Measurements from ENCODE around the gene HNF4A.

Gene HNF4A

DNA sequence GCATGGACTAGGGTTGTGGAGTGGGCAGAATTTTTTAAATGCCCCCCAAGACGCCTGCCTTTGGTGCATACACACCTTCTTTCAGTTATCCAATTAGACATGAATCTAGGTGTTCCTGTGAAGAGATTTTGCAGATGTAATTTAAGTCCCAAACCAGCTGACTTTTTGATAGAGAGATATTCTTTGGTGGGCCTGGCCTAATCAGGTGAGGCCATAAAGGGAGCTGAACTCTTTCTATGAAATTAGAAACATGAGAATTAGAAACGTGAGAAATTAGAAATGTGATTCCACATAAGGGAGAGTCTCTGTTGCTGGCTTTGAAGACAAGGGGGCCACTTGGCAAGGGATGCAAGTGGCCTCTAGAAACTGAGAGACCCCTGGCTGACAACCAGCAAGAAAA, 83.8 kb downstream of the HNF4A start:
- no peaks in the 10 kb centered on the region for H3K36me3 Mint-ChIP-seq (ENCODE audit: low read depth)
- H3K4me3 Mint-ChIP-seq, result no peak overlapping the region
- no peak overlapping the region for H3K27ac Mint-ChIP-seq
- H3K9me3 Mint-ChIP-seq, result no peaks in the 10 kb centered on the region
- DNase-seq, result no peak
- H3K4me1 Mint-ChIP-seq (ENCODE audit: low read depth), result no peaks in the 10 kb centered on the region
- peaks cover 4% of the 10 kb centered on the region for H3K27me3 Mint-ChIP-seq

DNA sequence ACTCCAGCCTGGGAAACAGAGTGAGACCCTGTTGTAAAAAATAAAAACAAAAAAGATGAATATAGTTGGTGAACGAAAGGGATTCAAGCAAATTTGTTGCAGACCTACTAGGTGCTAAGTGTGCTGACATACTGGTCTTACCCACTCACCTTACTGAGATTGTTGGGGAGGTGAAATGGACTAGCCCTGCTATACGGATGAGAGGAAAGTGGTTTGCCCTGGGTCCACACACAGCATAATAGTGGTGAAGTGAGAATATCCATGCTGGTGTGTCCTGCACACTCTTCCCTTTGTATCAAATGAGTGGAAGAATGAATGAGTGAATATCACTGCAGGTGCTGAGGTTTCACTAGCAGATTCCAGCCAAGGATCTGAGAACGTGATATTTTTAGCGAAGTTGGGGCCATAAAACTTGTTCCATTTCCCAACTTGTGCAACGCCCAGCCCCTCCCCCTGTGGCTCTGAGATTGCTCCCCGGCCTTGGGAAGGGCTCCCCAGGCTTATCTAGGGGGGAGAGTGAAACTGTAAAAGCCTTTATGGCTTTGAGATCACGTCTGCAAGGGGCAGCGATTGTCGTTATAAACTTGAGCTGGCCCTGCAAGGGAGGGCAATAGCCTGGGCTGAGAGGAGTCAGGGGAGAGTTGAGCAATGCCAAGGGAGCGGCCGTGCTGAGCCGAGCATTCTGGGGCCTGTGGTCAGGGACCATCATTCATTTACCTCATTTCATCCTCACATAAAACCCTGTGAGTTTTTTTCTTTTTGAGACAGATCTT, 87.0 kb downstream of the HNF4A start:
- Mint-ChIP-seq H3K27ac (no peak overlapping the region), H3K27me3 (peaks cover 4% of the 10 kb centered on the region), H3K4me1 (ENCODE audit: low read depth) (no peaks in the 10 kb centered on the region), H3K36me3 (ENCODE audit: low read depth) (no peaks in the 10 kb centered on the region), H3K9me3 (no peaks in the 10 kb centered on the region), H3K4me3 (no peak overlapping the region)
- DNase-seq, result no peak

DNA sequence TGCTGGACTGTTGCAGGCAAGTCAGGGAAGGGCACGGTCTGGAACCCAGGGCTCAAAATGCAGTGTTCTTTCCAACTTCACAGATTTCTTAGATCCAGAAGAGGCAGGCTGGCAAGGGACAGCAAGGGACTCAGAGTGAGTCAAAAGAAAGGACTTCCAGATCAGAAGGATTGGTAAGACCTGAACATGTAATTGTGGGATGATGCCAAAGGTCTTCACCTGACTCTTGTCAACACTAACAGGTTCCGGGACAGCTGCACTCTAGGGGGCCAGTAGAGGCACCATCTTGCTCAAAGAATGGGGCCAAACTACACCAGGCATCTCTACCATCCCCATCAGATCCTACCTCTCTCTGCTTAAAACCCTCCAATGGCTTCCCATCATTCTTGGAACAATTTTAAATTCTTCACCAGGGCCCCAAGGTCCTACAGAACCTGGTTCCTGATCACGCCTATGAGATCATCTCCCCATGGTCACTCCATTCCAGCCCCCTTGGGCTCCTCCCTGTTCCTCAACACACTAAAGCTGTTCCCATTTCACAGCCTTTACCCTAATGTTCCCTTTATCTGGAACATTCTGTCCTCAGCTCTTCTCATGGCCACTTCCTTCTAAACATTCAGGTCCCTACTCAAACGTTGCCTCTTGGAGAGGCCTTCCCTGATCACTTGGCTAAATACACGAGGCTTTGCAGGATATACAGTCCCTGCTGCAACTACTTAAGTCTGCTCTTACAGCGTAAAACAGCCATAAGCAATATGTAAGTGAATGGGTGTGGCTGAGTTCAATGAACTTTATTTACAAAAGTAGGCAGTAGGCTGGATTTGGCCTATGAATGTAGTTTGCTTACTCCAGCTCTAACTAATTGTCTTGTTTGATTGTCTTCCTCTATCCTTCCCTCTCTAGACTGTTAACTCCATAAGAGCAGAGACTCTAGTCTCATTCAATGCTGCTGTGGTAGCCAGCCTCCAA, 90.5 kb downstream of the HNF4A start:
- H3K27me3 Mint-ChIP-seq, result peaks cover 5% of the 10 kb centered on the region
- no peak overlapping the region for H3K4me3 Mint-ChIP-seq
- DNase-seq, result no peak
- no peaks in the 10 kb centered on the region for H3K4me1 Mint-ChIP-seq (ENCODE audit: low read depth)
- H3K36me3 Mint-ChIP-seq (ENCODE audit: low read depth), result no peaks in the 10 kb centered on the region
- H3K9me3 Mint-ChIP-seq, result no peaks in the 10 kb centered on the region
- H3K27ac Mint-ChIP-seq, result no peak overlapping the region

DNA sequence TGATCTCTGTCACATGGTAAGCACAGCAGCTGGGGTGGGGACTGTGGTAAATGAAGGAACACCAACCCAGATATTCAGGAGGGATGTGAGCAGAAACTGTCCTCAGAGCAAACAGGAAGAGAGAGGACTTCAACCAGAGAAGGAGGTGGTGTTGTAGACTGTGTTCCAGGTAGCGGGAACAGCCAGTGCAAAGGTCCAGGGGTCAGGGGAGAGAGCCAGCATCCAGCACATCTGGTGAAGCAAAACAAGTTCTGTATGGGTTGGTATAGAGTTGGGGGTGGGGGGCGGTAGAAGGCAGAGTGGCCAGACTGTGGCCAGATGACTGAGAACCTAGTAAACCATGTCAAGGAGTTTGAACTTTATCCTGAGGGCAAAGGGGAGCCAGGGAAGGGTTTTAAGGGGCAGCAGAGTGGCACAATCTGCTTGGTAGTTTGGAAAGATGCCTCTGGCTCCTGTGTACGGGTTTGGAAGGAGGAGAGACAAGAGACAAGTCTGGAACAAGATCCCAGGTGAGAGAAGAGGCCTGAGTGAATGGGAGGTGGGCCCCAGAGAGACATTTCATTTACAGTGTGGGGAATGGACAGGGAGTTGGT, 92.4 kb downstream of the HNF4A start:
- Mint-ChIP-seq H3K27me3 (peaks cover 5% of the 10 kb centered on the region), H3K9me3 (no peaks in the 10 kb centered on the region), H3K4me1 (ENCODE audit: low read depth) (no peaks in the 10 kb centered on the region), H3K4me3 (no peak overlapping the region), H3K36me3 (ENCODE audit: low read depth) (no peaks in the 10 kb centered on the region), H3K27ac (no peak overlapping the region)
- DNase-seq, result no peak

DNA sequence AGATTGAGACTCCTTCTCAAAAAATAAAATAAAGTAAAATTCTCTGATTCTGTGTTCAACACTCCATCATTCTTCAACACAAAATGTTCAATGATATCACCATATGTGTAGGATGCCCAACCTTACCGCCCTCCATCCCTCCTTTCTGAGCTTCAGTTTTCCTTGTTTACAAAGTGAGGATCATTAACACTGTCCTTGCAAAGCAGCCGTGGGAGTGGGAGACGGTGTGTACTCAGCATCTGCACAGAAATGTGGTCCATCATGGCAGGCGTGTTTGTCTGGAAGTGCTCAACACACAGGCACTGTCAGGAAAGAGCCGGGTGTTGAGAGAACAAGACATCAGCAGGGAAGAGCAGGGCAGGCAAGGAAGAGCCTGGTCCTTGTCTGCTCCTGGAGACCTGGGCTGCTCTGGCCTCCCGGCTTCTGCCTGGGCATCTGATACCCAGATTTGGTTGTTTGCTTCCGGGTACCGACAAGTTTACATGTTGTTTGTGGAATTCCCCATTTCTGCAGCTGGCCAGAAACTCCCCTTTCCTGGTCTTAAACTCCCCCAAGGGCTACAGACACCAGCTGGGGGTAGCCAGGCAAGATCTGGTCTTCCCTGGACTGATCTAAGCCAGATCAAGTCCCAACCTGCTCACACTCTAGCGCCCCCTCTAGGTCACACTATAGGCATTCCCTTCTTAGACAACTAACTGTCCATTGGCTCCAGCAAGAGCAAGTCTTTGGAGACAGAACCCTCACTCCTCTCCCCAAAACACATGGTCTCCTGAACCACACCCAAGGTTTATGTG, 93.5 kb downstream of the HNF4A start:
- DNase-seq, result no peak

DNA sequence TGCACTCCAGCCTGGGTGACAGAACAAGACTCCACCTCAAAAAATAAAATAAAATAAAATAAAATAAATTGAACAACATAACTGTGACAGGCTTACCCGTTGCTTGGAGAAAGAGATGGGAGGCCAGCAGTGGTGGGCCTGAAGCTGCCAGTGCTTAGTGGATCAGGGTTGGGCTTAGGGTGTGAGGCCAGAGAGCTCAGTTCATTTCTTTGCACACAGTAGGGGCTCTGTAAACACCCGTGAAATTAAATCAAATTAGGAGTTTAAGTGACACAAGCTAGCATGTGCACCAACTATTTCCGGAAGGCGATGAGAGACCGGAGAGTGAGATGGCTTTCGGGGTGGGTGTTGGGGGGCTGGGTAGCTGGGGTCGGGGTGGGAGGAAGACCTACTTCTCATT, 94.4 kb downstream of the HNF4A start:
- Mint-ChIP-seq H3K4me1 (ENCODE audit: low read depth) (no peaks in the 10 kb centered on the region), H3K4me3 (no peak overlapping the region), H3K36me3 (ENCODE audit: low read depth) (no peaks in the 10 kb centered on the region), H3K9me3 (no peaks in the 10 kb centered on the region), H3K27ac (no peak overlapping the region), H3K27me3 (peaks cover 9% of the 10 kb centered on the region)
- no peak for DNase-seq

More for the DNA sequence above, 93.5 kb downstream of the HNF4A start:
- Mint-ChIP-seq H3K27me3 (peaks cover 9% of the 10 kb centered on the region), H3K36me3 (ENCODE audit: low read depth) (no peaks in the 10 kb centered on the region), H3K4me1 (ENCODE audit: low read depth) (no peaks in the 10 kb centered on the region), H3K4me3 (no peak overlapping the region), H3K9me3 (no peaks in the 10 kb centered on the region), H3K27ac (no peak overlapping the region)

DNA sequence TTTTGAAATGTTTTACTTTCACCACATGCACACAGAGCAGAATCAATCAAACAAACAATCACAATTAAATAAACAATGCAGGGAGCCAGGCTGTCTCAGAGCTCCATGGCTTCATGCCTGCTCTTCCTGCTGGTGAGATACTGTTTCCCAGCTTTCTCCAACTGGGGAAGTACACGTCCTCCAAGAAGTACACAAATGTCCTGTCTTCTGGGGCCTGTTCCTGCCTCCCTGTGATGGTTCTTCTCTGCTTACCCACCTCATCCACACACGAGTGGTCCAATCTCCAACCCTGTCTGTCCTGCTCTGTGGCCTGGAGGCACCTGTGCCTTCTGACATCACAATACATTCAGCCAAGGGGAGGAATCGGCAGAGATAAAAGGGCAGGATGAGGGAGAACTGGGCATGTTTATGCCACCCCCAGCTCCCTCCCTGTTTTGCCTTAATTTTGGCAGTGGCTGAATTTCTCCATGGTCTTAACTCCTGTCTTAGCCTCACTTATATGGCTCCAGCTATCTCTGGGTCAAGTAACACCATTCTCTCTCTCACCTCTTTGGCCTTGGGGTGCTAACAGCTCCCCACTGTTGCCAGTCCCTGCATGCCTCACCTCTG, 94.9 kb downstream of the HNF4A start:
- no peaks in the 10 kb centered on the region for H3K9me3 Mint-ChIP-seq
- no peak overlapping the region for H3K27ac Mint-ChIP-seq
- no peaks in the 10 kb centered on the region for H3K4me1 Mint-ChIP-seq (ENCODE audit: low read depth)
- DNase-seq, result no peak
- no peaks in the 10 kb centered on the region for H3K36me3 Mint-ChIP-seq (ENCODE audit: low read depth)
- peaks cover 9% of the 10 kb centered on the region for H3K27me3 Mint-ChIP-seq
- H3K4me3 Mint-ChIP-seq, result no peak overlapping the region

DNA sequence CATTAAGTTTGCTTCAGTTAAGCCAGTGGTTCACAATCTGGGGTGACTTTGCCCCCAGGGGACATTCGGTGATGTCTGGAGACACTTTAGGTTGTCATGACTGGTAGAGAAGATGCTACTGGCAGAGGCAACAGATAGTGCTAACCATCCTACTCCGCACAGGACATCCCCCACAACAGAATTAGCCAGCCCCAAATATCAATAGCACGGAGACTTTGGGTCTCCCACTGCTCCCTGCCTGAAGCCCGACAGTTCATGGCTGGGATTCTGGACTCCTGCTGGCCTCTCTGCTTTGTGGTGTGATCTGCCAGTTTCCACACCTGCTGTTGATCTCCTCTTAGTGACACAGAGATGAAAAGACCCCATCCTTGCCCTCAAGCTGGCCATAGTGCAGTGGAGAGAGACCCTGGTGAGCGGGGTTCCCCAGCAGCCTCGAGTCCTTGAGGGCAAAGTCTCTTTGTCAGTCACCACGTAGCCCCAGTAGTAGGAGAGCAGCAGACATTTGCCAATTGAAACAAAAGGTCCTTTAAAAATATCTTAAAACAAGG, 95.5 kb downstream of the HNF4A start:
- H3K36me3 Mint-ChIP-seq (ENCODE audit: low read depth), result no peaks in the 10 kb centered on the region
- no peak for DNase-seq
- H3K27ac Mint-ChIP-seq, result no peak overlapping the region
- H3K9me3 Mint-ChIP-seq, result no peaks in the 10 kb centered on the region
- H3K4me3 Mint-ChIP-seq, result no peak overlapping the region
- H3K4me1 Mint-ChIP-seq (ENCODE audit: low read depth), result no peaks in the 10 kb centered on the region
- peaks cover 9% of the 10 kb centered on the region for H3K27me3 Mint-ChIP-seq

DNA sequence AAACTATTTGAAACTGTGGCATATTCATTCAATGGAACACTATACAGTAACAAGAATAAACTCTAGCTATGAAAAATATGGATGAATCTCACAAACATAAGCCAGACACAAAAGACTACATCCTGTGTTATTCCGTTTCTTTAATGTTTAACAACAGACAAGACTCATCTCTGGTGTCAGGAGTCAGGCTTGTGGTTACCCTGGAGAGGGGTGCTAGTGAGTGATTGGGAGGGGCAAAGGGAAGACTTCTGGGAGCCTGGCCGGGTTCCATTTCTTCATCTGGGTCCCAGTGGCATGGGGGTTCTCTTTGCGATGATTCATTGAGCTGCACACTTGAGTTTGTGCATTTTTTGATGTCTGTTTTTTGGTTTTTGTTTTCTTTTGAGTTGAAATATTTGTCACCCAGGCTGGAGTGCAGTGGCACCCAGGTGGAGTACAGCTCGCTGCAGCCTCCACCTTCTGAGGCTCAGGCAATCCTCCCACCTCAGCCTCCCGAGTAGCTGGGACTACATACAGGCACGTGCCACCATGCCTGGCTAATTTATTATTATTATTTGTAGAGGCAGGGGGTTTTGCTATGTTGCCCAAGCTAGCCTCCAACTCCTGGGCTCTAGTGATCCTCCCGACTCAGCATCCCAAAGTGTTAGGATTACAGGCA, 98.9 kb downstream of the HNF4A start:
- H3K27ac Mint-ChIP-seq, result no peak overlapping the region
- H3K36me3 Mint-ChIP-seq (ENCODE audit: low read depth), result no peaks in the 10 kb centered on the region
- no peak for DNase-seq
- H3K9me3 Mint-ChIP-seq, result no peaks in the 10 kb centered on the region
- H3K4me3 Mint-ChIP-seq, result no peak overlapping the region
- H3K27me3 Mint-ChIP-seq, result peaks cover 5% of the 10 kb centered on the region
- no peaks in the 10 kb centered on the region for H3K4me1 Mint-ChIP-seq (ENCODE audit: low read depth)

DNA sequence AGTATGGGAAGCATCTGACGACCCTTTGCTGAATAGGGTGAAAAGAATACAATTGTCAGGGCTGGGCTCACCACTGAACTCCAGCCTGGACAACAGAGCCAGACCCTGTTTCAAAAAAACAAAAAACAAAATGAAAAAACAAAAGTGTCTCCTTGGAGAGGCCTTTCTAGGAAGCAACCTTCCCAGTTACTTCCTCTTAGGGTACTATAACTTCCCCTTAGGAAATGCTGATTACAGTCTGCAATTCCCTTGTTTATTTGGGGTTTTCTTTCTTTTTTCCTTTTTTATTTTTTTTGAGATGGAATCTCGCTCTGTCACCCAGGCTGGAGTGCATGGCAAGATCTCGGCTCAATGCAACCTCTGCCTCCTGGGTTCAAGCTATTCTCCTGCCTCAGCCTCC, 99.6 kb downstream of the HNF4A start:
- Mint-ChIP-seq H3K27me3 (peaks cover 4% of the 10 kb centered on the region), H3K27ac (no peak overlapping the region), H3K4me3 (no peak overlapping the region), H3K36me3 (ENCODE audit: low read depth) (no peaks in the 10 kb centered on the region), H3K9me3 (no peaks in the 10 kb centered on the region), H3K4me1 (ENCODE audit: low read depth) (no peaks in the 10 kb centered on the region)
- DNase-seq, result no peak

DNA sequence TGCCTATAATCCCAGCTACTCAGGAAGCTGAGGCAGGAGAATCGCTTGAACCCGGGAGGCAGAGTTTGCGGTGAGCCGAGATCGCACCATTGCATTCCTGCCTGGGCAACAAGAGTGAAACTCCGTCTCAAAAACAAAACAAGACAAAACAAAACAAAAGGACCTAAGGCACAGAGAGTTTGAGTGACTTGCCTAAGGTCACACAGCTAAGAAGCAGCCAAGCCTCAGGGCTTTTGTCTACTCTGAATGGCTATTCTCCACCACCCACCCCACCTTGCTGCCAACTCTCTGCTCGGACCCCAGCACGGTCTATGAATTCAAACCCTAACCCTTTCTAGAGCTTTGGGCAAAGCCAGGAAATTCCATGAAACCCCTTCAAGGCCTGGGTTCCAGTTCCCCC, 101.1 kb downstream of the HNF4A start:
- Mint-ChIP-seq H3K27ac (no peak overlapping the region), H3K4me1 (ENCODE audit: low read depth) (no peaks in the 10 kb centered on the region), H3K9me3 (no peaks in the 10 kb centered on the region), H3K4me3 (no peak overlapping the region), H3K36me3 (ENCODE audit: low read depth) (no peaks in the 10 kb centered on the region), H3K27me3 (peaks cover 4% of the 10 kb centered on the region)
- no peak for DNase-seq

DNA sequence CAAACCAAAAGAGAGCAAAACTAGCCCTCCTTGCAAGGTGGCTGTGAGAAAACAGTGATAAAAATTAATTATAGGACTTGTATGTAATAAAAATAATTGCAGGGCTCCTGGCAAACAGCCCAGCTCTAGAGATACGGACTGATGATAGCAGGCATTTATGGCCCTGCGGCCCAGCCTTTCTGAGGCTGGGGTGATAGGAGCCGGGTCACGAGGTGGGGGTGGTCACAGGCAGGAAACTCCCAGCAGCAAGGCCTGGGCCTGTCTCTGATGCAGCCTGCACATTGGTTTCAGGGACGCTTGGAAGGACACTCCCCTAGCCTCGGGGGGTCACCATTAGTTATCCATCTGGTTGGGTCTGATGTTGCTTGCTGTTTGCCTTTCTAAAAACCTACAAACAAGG, 101.5 kb downstream of the HNF4A start:
- Mint-ChIP-seq H3K9me3 (no peaks in the 10 kb centered on the region), H3K27ac (no peak overlapping the region), H3K36me3 (ENCODE audit: low read depth) (no peaks in the 10 kb centered on the region), H3K27me3 (peaks cover 4% of the 10 kb centered on the region), H3K4me3 (no peak overlapping the region), H3K4me1 (ENCODE audit: low read depth) (no peaks in the 10 kb centered on the region)
- DNase-seq, result no peak

DNA sequence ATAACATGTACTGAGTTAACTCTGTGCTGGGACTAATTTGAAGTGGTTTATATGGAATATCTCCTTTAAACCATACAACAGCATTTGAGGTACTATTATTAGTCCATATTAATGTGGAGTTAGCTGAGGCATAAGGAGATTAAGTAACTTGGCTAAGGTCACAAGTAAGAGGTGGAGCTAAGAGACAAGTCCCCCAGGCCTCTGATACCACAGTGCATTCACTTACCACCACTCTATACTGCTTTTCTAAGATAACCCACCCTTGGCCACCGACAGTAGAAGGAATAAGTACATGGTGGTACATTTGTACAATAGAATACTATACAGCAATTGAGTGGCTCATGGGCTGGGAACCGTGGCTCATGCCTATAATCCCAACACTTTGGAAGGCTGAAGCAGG, 103.8 kb downstream of the HNF4A start:
- DNase-seq, result no peak
- Mint-ChIP-seq H3K4me1 (ENCODE audit: low read depth) (no peaks in the 10 kb centered on the region), H3K36me3 (ENCODE audit: low read depth) (no peaks in the 10 kb centered on the region), H3K4me3 (no peak overlapping the region), H3K9me3 (no peaks in the 10 kb centered on the region), H3K27ac (no peak overlapping the region), H3K27me3 (no peaks in the 10 kb centered on the region)
